K562 (cell line): ENCODE data around the gene OXNAD1.

Experiments used
- CBX8 ChIP-seq: fragments of 200-600 bp; sonication (generic); IDR thresholded peaks from 2 replicates; pipeline ENCODE4 v1.6.1; 2012; ENCODE audit warnings: borderline replicate concordance, mixed run types, low read depth, mild to moderate bottlenecking, moderate library complexity, mixed read lengths, low read length, control low read depth, inconsistent platforms; ENCODE audit not compliant: poor library complexity, severe bottlenecking; ENCODE audit errors: extremely low read depth
- ELK1 ChIP-seq: sonication (generic); formaldehyde crosslinking; IDR thresholded peaks from 2 replicates; pipeline ENCODE4 v1.8.1; 2022; ENCODE audit warnings: missing genetic modification reagents
- TCF7L2 ChIP-seq: fragments of 150-350 bp; IDR thresholded peaks from 2 replicates; pipeline ENCODE4 v1.6.1; 2016; ENCODE audit warnings: low read depth, mild to moderate bottlenecking, low read length, moderate library complexity
- TRIM28 ChIP-seq: fragments of 450-650 bp; IDR thresholded peaks from 2 replicates; pipeline ENCODE4 v1.6.1; 2017
- ZBTB7A ChIP-seq: IDR thresholded peaks from 2 replicates; pipeline ENCODE4 v1.6.1; 2011; ENCODE audit warnings: low read depth, mild to moderate bottlenecking, low read length, moderate library complexity, borderline replicate concordance; ENCODE audit not compliant: control insufficient read depth
- TF ChIP-seq, protein P1 (sequence below), 3 experiments: IDR thresholded peaks in 2 of 3; conservative IDR thresholded peaks in 1 of 3; 2 replicates each; pipeline ENCODE4 v1.5.1; 2011 to 2012; ENCODE audit warnings: low read length in 3 of 3, mild to moderate bottlenecking in 3 of 3, control low read depth in 2 of 3, improper control_type of control experiment in 1 of 3, inconsistent platforms in 1 of 3, low read depth in 1 of 3, mixed read lengths in 1 of 3, moderate library complexity in 1 of 3; ENCODE audit not compliant: insufficient read depth in 2 of 3

GRCh38 chr3:16352428-16352827 lies 87.4 kb downstream of the OXNAD1 start:
- no peak for TF ChIP-seq ZBTB7A
- TF ChIP-seq TRIM28, result no peak
- TF ChIP-seq, protein P1, sequence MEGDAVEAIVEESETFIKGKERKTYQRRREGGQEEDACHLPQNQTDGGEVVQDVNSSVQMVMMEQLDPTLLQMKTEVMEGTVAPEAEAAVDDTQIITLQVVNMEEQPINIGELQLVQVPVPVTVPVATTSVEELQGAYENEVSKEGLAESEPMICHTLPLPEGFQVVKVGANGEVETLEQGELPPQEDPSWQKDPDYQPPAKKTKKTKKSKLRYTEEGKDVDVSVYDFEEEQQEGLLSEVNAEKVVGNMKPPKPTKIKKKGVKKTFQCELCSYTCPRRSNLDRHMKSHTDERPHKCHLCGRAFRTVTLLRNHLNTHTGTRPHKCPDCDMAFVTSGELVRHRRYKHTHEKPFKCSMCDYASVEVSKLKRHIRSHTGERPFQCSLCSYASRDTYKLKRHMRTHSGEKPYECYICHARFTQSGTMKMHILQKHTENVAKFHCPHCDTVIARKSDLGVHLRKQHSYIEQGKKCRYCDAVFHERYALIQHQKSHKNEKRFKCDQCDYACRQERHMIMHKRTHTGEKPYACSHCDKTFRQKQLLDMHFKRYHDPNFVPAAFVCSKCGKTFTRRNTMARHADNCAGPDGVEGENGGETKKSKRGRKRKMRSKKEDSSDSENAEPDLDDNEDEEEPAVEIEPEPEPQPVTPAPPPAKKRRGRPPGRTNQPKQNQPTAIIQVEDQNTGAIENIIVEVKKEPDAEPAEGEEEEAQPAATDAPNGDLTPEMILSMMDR (IDR thresholded peaks at IDR 0.05 in 2 of 3, conservative IDR thresholded peaks at IDR 0.05 in 1 of 3; ENCODE audit: insufficient read depth in 2 of 3, low read depth in 1 of 3, low read length in 3 of 3), result no peak
- no peak for TF ChIP-seq ELK1
- TF ChIP-seq TCF7L2, result no peak
- TF ChIP-seq CBX8, result no peak
